SK-N-MC (cell line): ENCODE measurements around the gene FAM20C.
A peak's percentile ranks its signal among the peaks of the same experiment; 100 is the strongest.

Experiments used
- DNase-seq: peaks from one replicate; pipeline ENCODE4 v3.0.0-alpha.2; 2011; ENCODE audit warnings: low read depth, low spot score
- H3K27ac ChIP-seq: fragments of 200-600 bp; sonication (generic); 2 replicates; pipeline ENCODE4 v1.5.1; 2016; ENCODE audit warnings: mixed run types
- H3K36me3 ChIP-seq: fragments of 200-600 bp; sonication (generic); 2 replicates; pipeline ENCODE4 v1.6.1; 2017; ENCODE audit warnings: antibody characterized with exemption, low read length, mixed read lengths; ENCODE audit not compliant: insufficient read depth
- H3K4me3 ChIP-seq: fragments of 200-600 bp; sonication (generic); 2 replicates; pipeline ENCODE4 v1.5.1; 2016
- H3K9ac ChIP-seq: fragments of 200-600 bp; sonication (generic); 2 replicates; pipeline ENCODE4 v1.8.0; 2017; ENCODE audit warnings: mixed run types, mixed read lengths; ENCODE audit not compliant: insufficient read length
- H3K9me3 ChIP-seq: fragments of 200-600 bp; sonication (generic); 2 replicates; pipeline ENCODE4 v1.6.1; 2017; ENCODE audit warnings: low read depth, mild to moderate bottlenecking, antibody characterized with exemption, low read length, moderate library complexity, mixed read lengths
- EZH2 ChIP-seq: fragments of 200-600 bp; sonication (generic); IDR thresholded peaks from one replicate; pipeline ENCODE4 v1.6.1; 2017; ENCODE audit warnings: antibody characterized with exemption
- FOXP2 ChIP-seq: optimal IDR thresholded peaks from 2 replicates; pipeline ENCODE3; 2011; ENCODE audit warnings: mild to moderate bottlenecking, moderate library complexity; ENCODE audit not compliant: insufficient read depth; ENCODE audit errors: extremely low read length, control extremely low read depth
- POLR2AphosphoS5 ChIP-seq: IDR thresholded peaks from 2 replicates; pipeline ENCODE4 v1.6.1; 2012; ENCODE audit warnings: mild to moderate bottlenecking, low read depth, low read length, borderline replicate concordance

The FAM20C gene

DNA sequence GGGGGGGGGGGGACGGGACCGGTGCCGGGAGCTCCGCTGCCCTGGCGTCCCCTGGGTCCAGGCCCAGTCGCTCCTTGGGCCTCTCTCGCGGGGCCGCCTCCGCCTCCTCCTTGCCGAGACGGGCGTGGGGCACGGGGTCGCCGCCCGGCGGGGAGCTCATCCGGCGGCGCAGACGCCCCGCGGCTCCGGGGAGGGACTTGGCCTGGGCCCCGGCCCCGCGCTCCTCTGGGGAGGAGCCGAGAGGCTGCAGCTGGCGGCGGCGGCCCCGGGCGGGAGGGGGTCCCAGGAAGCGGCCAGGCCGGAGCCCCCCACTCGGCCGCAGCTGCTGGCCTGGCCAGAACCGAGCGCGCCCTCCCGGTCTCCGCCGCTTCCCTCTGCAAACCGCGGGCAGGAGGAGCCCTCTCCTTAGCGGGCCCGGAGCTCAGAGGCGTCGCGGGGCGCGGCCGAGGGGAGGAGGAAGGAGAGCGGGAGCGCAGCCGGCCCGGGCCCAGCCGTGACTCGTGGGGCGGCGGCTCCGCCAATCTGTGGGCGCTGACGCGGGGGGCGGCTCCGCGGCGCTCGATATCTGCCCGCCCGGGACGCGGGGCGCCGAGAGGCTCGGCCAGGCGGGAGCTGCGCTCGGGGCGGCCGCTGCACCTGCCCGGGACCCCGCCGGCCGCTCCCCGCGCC is at the start of gene FAM20C:
Gene FAM20C, plus strand, starts transcription at position 591 of the 669 bp plus-strand sequence. CDS start 629 bp downstream, outside the sequence.
- TF ChIP-seq EZH2 = no peak
- TF ChIP-seq FOXP2 = no peak
- TF ChIP-seq POLR2AphosphoS5 = no peak
- Histone ChIP-seq H3K36me3 (no peaks in the 10 kb centered on the region; the same call in 1 of the 2 replicates), H3K9ac (no peak within 1 kb of the TSS), H3K4me3 (peak within 1 kb of the TSS; percentile 80), H3K27ac (no peak within 1 kb of the TSS), H3K9me3 (no peaks in the 10 kb centered on the region)
- DNase-seq = no peak

DNA sequence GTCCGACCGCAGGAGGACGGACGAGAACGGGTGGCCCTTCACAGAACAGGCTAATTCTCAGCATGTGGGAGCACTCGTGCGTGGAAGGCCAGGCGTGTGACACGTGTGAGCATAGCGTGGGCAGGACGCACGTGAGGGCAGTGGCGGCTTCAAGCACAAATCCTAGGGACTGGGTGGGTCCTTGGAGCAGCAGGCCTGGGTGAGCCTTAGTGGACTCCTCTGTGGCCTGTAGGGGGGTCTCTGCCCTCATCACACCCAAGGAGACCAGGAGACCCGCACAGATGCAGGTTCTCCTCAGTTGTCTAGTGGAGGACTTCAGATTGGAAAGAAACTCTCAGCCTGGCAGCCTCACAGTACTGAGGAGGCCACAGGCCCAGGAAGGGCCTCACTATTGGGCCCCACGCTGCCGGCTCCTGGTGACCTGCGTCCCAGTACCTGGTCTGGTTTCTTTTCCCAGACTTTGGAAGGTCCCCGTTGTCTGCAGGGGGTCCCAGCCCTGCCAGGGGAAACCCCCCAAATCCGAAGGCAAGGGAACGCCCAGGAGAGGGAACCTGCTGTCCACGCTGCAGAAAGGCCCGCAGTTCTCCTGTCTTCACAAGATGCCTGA is 49.1 kb upstream of the FAM20C start:
- no peak overlapping the region for H3K27ac ChIP-seq
- H3K36me3 ChIP-seq = no peaks in the 10 kb centered on the region
- no peak overlapping the region for H3K9ac ChIP-seq
- no peak for DNase-seq
- H3K4me3 ChIP-seq = no peak overlapping the region
- no peaks in the 10 kb centered on the region for H3K9me3 ChIP-seq
- no peak for TF ChIP-seq POLR2AphosphoS5
- TF ChIP-seq FOXP2 = no peak
- no peak for TF ChIP-seq EZH2

DNA sequence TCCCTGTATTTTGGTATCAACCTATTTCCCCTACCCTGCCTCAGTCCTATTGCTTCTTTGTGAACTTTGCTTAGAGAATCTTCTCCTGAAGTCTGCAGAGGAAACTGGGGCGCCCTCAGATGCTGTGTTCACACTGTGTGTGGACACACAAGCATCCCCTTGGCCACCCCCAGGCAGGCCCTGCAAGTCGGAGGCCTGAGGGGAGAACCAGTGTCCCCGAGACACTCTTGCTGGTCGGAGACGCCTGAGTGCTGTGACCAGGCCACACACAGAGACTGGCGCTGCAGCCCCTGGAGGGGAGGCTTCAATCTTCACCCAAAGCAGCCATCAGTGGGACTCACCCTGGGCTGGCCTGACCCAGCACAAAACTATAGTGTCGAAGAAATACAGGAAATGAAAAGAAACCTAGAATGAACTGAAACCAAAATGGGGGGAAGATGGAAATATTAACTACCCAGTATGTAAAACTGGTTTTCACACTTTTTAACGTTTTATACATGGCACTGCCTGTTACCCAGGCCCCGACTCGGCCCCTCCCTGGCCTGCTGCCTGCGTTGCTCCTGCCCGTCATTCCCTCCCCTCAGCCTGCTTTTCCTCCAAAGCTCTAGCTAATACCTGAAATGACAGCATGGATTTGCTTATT is 48.4 kb upstream of the FAM20C start:
- no peak overlapping the region for H3K27ac ChIP-seq
- no peak overlapping the region for H3K4me3 ChIP-seq
- no peaks in the 10 kb centered on the region for H3K36me3 ChIP-seq
- no peak for TF ChIP-seq EZH2
- TF ChIP-seq FOXP2 = no peak
- no peak for TF ChIP-seq POLR2AphosphoS5
- no peak overlapping the region for H3K9ac ChIP-seq
- no peak for DNase-seq
- H3K9me3 ChIP-seq = no peaks in the 10 kb centered on the region

DNA sequence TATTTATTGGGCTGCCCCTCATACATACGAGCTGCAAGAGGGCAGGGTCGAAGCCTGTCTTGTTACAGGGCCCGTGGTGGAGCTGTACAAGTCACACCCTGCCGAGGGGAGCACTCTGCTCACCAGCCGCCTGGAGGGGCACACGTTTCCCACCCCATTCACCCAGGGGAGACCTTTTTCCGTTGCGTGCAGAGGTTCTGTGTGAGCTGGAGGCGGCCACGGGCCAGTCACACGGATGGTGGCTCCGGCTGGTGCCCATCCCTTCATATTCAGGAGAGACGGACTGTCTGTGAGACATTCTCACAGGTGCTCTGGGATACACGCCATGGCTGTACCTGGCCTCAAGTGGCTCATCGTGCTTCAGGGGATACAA is 47.9 kb upstream of the FAM20C start:
- no peaks in the 10 kb centered on the region for H3K36me3 ChIP-seq
- H3K9me3 ChIP-seq = no peaks in the 10 kb centered on the region
- no peak overlapping the region for H3K27ac ChIP-seq
- DNase-seq = no peak
- no peak overlapping the region for H3K4me3 ChIP-seq
- TF ChIP-seq EZH2 (no peak), POLR2AphosphoS5 (no peak), FOXP2 (no peak)
- no peak overlapping the region for H3K9ac ChIP-seq

DNA sequence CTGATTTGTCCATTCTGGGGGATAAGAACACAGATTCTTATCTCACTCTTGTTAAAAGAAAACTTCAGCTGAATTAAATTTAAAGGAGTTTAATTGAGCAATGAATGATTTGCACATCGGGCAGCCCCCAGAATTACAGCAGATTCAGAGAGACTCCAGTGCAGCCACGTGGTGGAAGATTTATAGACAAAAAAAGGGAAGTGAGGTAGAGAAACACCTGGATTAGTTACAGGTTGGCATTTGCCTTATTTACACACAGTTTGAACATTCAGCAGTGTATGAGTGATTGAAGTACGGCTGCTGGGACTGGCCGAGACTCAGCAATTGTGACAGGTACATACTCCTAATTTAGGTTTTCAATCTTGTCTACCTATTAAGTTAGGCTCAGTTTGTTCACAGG is 46.5 kb upstream of the FAM20C start:
- DNase-seq = no peak
- H3K27ac ChIP-seq = no peak overlapping the region
- H3K9ac ChIP-seq = no peak overlapping the region
- no peaks in the 10 kb centered on the region for H3K36me3 ChIP-seq
- H3K9me3 ChIP-seq = no peaks in the 10 kb centered on the region
- TF ChIP-seq EZH2 = no peak
- no peak for TF ChIP-seq FOXP2
- TF ChIP-seq POLR2AphosphoS5 = no peak
- no peak overlapping the region for H3K4me3 ChIP-seq

DNA sequence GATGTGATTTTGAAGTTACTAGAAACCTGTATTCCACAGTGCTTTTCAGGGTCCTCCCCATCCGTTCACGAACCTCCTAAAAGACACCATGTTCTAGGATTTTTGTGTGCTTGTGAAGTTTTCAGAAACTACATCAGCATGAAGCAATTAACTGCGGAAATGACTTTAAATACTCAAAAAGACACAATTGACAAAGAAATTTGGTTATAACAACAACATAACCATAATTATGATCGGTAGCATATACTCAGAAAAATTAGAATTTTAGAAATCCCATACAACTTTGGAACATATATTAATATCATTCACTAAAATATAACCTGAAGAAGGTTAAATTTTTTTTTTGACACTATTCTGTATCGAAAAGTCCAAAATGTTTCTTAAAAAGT is 43.8 kb upstream of the FAM20C start:
- Histone ChIP-seq H3K36me3 (no peaks in the 10 kb centered on the region), H3K9ac (peak overlapping the region; percentile 93), H3K9me3 (no peaks in the 10 kb centered on the region), H3K4me3 (peak overlapping the region; percentile 81), H3K27ac (peak overlapping the region; percentile 88)
- no peak for DNase-seq
- TF ChIP-seq POLR2AphosphoS5 = no peak
- TF ChIP-seq FOXP2 = no peak
- no peak for TF ChIP-seq EZH2

DNA sequence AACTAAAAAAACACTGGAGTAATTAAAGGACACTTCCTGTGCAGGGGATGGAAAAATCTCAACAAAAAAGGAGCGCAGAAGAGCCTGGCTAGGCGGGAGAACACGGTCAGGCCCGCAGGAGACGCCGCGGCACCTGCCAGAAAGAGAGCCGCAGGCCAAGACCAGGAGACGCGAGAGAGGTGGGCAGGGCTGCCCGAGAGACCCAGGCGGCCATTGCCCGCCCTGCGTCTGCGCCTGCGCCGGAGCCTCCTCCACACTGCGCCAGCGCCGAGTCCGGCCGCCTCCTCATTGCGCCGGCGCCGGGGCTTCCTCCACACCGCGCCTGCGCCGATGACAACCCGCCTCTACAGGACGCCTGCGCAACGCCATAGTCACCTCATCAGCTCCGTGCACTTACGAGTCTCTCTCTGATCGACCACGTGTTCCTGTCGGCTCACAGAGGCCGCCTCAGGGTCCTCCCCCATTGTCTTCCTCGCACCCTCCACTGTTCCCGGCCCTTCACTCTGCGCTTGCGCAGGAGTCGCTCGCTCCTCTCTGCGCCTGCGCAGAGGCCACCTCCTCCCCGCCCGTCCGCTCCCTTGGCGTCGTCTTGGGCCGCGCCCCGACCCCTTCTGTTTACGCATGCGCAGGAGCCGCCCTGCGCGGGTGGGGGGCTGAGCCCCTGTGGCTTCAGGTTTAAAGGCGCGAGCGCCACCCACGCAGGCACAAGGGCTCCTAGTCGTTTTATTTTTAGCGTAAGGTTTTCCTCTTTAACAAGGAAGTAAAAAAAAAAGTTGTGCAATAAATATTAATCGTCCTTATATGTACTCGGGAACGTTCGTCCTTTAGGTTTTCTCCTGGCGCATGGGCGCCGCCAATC is 43.2 kb upstream of the FAM20C start:
- no peaks in the 10 kb centered on the region for H3K9me3 ChIP-seq
- H3K36me3 ChIP-seq = no peaks in the 10 kb centered on the region
- peak overlapping the region; percentile 93 for H3K9ac ChIP-seq
- H3K4me3 ChIP-seq = peak overlapping the region; percentile 81
- peak overlapping the region; percentile 88 for H3K27ac ChIP-seq
- peak; percentile 94 for DNase-seq
- TF ChIP-seq EZH2 (no peak), POLR2AphosphoS5 (peak; percentile 78), FOXP2 (peak; percentile 84)
